ENCODE results near the gene MXI1.

The MXI1 gene

GRCh38 chr10:110207011-110207804 lies at the start of gene MXI1:
Gene MXI1 (plus strand): TSS chr10:110207605. CDS start chr10:110207809, 204 bp downstream.
- DNase-seq, result no peak

GRCh38 chr10:110158051-110159005 lies 49.1 kb upstream of the MXI1 start:
- no peak for DNase-seq

GRCh38 chr10:110160081-110160480 lies 47.3 kb upstream of the MXI1 start:
- no peak for DNase-seq

GRCh38 chr10:110160522-110160921 lies 46.9 kb upstream of the MXI1 start:
- DNase-seq, result no peak

GRCh38 chr10:110162741-110163145 lies 44.7 kb upstream of the MXI1 start:
- DNase-seq, result no peak

GRCh38 chr10:110163192-110163773 lies 44.1 kb upstream of the MXI1 start:
- DNase-seq, result no peak

- no peak for DNase-seq
Observed at GRCh38 chr10:110163841-110164240, 43.6 kb upstream of the MXI1 start.

- no peak for DNase-seq
Observed at GRCh38 chr10:110165239-110165638, 42.2 kb upstream of the MXI1 start.

GRCh38 chr10:110167149-110167548 lies 40.3 kb upstream of the MXI1 start:
- DNase-seq, result no peak

GRCh38 chr10:110168601-110169481 lies 38.6 kb upstream of the MXI1 start:
- DNase-seq, result no peak

GRCh38 chr10:110169586-110169985 lies 37.8 kb upstream of the MXI1 start:
- DNase-seq, result no peak

GRCh38 chr10:110170142-110170971 lies 37.0 kb upstream of the MXI1 start:
- DNase-seq, result no peak

GRCh38 chr10:110171032-110171431 lies 36.4 kb upstream of the MXI1 start:
- no peak for DNase-seq

GRCh38 chr10:110172155-110172554 lies 35.2 kb upstream of the MXI1 start:
- DNase-seq, result no peak

GRCh38 chr10:110174201-110174600 lies 33.2 kb upstream of the MXI1 start:
- no peak for DNase-seq

GRCh38 chr10:110174816-110175215 lies 32.6 kb upstream of the MXI1 start:
- DNase-seq, result no peak

- DNase-seq, result no peak
Observed at GRCh38 chr10:110175406-110175805, 32.0 kb upstream of the MXI1 start.

GRCh38 chr10:110176141-110177030 lies 31.0 kb upstream of the MXI1 start:
- no peak for DNase-seq

GRCh38 chr10:110179220-110179619 lies 28.2 kb upstream of the MXI1 start:
- DNase-seq, result no peak

- DNase-seq, result no peak
Observed at GRCh38 chr10:110181451-110181850, 26.0 kb upstream of the MXI1 start.
